Measurements from ENCODE around the gene MYL7.

DNA sequence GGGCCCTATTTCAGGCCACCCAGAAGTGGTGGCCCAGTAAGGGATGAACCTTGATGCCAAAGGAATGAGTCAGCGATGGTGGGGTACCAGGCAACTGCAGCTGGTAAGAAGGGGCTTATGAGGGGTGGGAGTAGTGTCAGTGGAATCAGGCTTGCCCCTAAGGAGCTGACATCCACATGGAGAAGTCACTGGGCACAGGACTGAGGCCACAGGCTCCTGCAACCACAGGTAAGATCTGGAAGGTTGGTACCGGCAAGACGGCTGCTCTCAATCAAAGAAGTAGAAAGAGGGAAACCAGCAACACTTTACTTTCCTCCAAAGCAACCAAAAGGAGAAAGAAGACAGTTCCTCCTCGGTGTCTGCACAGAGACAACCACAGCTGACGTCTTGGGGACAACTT lies 45.6 kb upstream of the MYL7 start:
- TF ChIP-seq POLR2A (IDR thresholded peaks at IDR 0.05), result no peak
- TF ChIP-seq CTCF (IDR thresholded peaks at IDR 0.05), result no peak

Data from thyroid gland (tissue), 4 donors.